CD14-positive monocyte (primary cell): ENCODE results near the gene TMEM132A. TPM values are rescaled to one million over a fixed set of nuclear protein-coding genes. Genes with fewer than 3 reads are reported as not detected.

ENCODE experiments used
- DNase-seq, 3 donors: peaks; one replicate each; pipeline ENCODE4 v3.0.0-alpha.2; 2011 to 2022
- H2AFZ ChIP-seq: 2 replicates; pipeline ENCODE4 v1.6.0; 2012; ENCODE audit warnings: mild to moderate bottlenecking, low read depth, low read length, inconsistent platforms; ENCODE audit not compliant: insufficient read depth, poor library complexity, severe bottlenecking
- H3K27ac ChIP-seq, 2 donors: 1 replicate in 1 of 2; 2 replicates in 1 of 2; pipeline ENCODE4 v1.5.1; 2012 to 2013; ENCODE audit warnings: low read length in 2 of 2, control low read depth in 1 of 2, inconsistent platforms in 1 of 2, low read depth in 1 of 2, mild to moderate bottlenecking in 1 of 2
- H3K27me3 ChIP-seq, 2 donors: one replicate each; pipeline versions ENCODE4 v1.6.0 to v1.6.1; 2011 to 2013; ENCODE audit warnings: low read length in 2 of 2; ENCODE audit not compliant: control insufficient read depth in 2 of 2, insufficient read depth in 2 of 2
- H3K36me3 ChIP-seq, 2 donors: replicated peaks in 1 of 2; 1 replicate in 1 of 2; 2 replicates in 1 of 2; pipeline versions ENCODE4 v1.5.1 to v1.6.1; 2012 to 2013; ENCODE audit warnings: low read length in 2 of 2, control low read depth in 1 of 2, inconsistent platforms in 1 of 2, mild to moderate bottlenecking in 1 of 2; ENCODE audit not compliant: insufficient read depth in 2 of 2, control insufficient read depth in 1 of 2
- H3K4me1 ChIP-seq, 2 donors: 1 replicate in 1 of 2; 2 replicates in 1 of 2; pipeline versions ENCODE4 v1.5.1 to v1.6.1; 2012 to 2013; ENCODE audit warnings: low read length in 2 of 2, control low read depth in 1 of 2, inconsistent platforms in 1 of 2, mild to moderate bottlenecking in 1 of 2, moderate library complexity in 1 of 2; ENCODE audit not compliant: insufficient read depth in 2 of 2, control insufficient read depth in 1 of 2
- H3K4me2 ChIP-seq: replicated peaks from 2 replicates; pipeline ENCODE3; 2012; ENCODE audit warnings: low read length, moderate library complexity, mild to moderate bottlenecking; ENCODE audit not compliant: poor library complexity, severe bottlenecking; ENCODE audit errors: extremely low read depth
- H3K4me3 ChIP-seq, 3 experiments: fragments of 200-600 bp in 1 of 3; sonication (generic) in 1 of 3; replicated peaks in 1 of 3; 1 replicate in 2 of 3; 2 replicates in 1 of 3; pipeline ENCODE4 v1.5.1; 2011 to 2013; ENCODE audit warnings: low read length in 3 of 3, mild to moderate bottlenecking in 3 of 3, control low read depth in 2 of 3, low read depth in 2 of 3, inconsistent platforms in 1 of 3, moderate library complexity in 1 of 3
- H3K79me2 ChIP-seq: 2 replicates; pipeline ENCODE4 v1.6.0; 2012; ENCODE audit warnings: mild to moderate bottlenecking, control low read depth, inconsistent platforms, low read length, moderate library complexity; ENCODE audit not compliant: insufficient read depth
- H3K9ac ChIP-seq: 2 replicates; pipeline ENCODE4 v1.6.0; 2017; ENCODE audit warnings: low read length, mild to moderate bottlenecking; ENCODE audit not compliant: insufficient read depth, poor library complexity, severe bottlenecking
- H3K9me3 ChIP-seq, 2 donors: replicated peaks in 1 of 2; 1 replicate in 1 of 2; 2 replicates in 1 of 2; pipeline versions ENCODE4 v1.5.1 to v1.6.1; 2012 to 2013; ENCODE audit warnings: low read length in 2 of 2, control low read depth in 1 of 2; ENCODE audit not compliant: control insufficient read depth in 1 of 2, insufficient read depth in 1 of 2
- H4K20me1 ChIP-seq: 2 replicates; pipeline ENCODE4 v1.6.0; 2012; ENCODE audit warnings: mild to moderate bottlenecking, low read length, control low read depth, moderate library complexity; ENCODE audit not compliant: insufficient read depth
- H3K27ac Mint-ChIP-seq, 7 donors: one replicate each; pipeline ENCODE4 v1.8.0; 2020; ENCODE audit warnings: mild to moderate bottlenecking in 7 of 7, mixed read lengths in 7 of 7, moderate library complexity in 6 of 7, inconsistent platforms in 2 of 7
- H3K27me3 Mint-ChIP-seq, 3 donors: one replicate each; pipeline ENCODE4 v1.8.0; 2021 to 2022; ENCODE audit warnings: low read depth in 3 of 3, mild to moderate bottlenecking in 3 of 3, mixed read lengths in 3 of 3, moderate library complexity in 3 of 3, inconsistent platforms in 1 of 3
- H3K36me3 Mint-ChIP-seq, 2 donors: one replicate each; pipeline ENCODE4 v1.8.0; 2020; ENCODE audit warnings: mixed read lengths in 2 of 2, inconsistent platforms in 1 of 2, mild to moderate bottlenecking in 1 of 2
- H3K4me1 Mint-ChIP-seq: one replicate; pipeline ENCODE4 v1.8.0; 2020; ENCODE audit warnings: mild to moderate bottlenecking, mixed read lengths
- H3K4me3 Mint-ChIP-seq, 2 donors: one replicate each; pipeline ENCODE4 v1.8.0; 2020; ENCODE audit warnings: mild to moderate bottlenecking in 2 of 2, mixed read lengths in 2 of 2, moderate library complexity in 1 of 2
- H3K9me3 Mint-ChIP-seq, 7 donors: one replicate each; pipeline ENCODE4 v1.8.0; 2020 to 2022; ENCODE audit warnings: mixed read lengths in 7 of 7, mild to moderate bottlenecking in 6 of 7, moderate library complexity in 6 of 7, inconsistent platforms in 2 of 7
- CTCF ChIP-seq: fragments of 200-600 bp; IDR thresholded peaks from one replicate; pipeline ENCODE4 v1.8.0; 2022; ENCODE audit warnings: antibody characterized with exemption, mild to moderate bottlenecking
- WGBS: methylation state at CpG from one replicate; pipeline ENCODE4 v1.1.5; 2013; ENCODE audit warnings: missing lambda C conversion rate; ENCODE audit not compliant: insufficient coverage; 5-methylcytosine and 5-hydroxymethylcytosine counted together
- intact Hi-C, 2 donors: fragments of 100-400 bp; cut with micrococcal nuclease; formaldehyde crosslinking; loops; one replicate each; pipeline versions ENCODE4 v1.15.0 to v1.15.1; 2023
- polyA plus RNA-seq, 3 donors: library from polyadenylated mRNA; depleted of rRNA in 1 of 3; unstranded in 2 of 3; stranded (reverse) in 1 of 3; fragments of 300-500 nt in 2 of 3; fragments of >200 nt in 1 of 3; fragmentation: Illumina TruSeq in 2 of 3; gene quantifications; 1 replicate in 2 of 3; 2 replicates in 1 of 3; pipeline ENCODE4 v1.2.3, GENCODE V29; 2012 to 2021

The TMEM132A gene
- polyA plus RNA-seq, 3 donors: 0.01 to 0.31 (median 0.21) TPM

DNA sequence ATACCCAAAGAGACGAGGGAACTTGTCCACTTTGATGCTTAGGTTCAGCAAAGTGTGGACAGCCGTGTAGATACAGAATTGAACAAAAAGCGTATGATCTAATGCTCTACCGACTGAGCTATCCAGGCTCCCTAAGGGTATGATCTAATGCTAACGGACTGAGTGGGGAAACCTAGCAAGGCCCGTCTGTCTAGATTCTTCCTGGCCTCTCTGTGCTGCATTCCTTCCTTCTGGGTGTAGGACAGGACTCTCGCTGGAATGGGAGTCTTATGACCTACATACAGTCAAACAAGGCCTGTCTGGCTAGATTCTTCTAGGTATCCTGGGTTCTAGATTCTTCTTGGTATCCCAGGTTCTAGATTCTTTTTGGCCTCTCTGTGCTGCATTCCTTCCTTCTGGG is 36.1 kb downstream of the TMEM132A start:
- no peaks in the 10 kb centered on the region for H4K20me1 ChIP-seq
- H3K9me3 Mint-ChIP-seq: peaks cover 0 to 3% (median 0%) of the 10 kb centered on the region in 7 donors
- no peaks in the 10 kb centered on the region for H3K9me3 ChIP-seq
- peaks cover 40 to 56% (median 53%) of the 10 kb centered on the region in 3 donors for H3K27me3 Mint-ChIP-seq
- H3K4me2 ChIP-seq: no peak overlapping the region
- H3K36me3 Mint-ChIP-seq: peaks cover 0 to 10% of the 10 kb centered on the region in 2 donors
- no peak for DNase-seq
- no peaks in the 10 kb centered on the region for H3K36me3 ChIP-seq
- H3K27me3 ChIP-seq: peaks cover 31 to 44% of the 10 kb centered on the region in 2 donors
- H3K4me3 ChIP-seq: no peak overlapping the region
- 95% methylated on average over 7 of the region's 7 CpGs for WGBS
- H3K4me3 Mint-ChIP-seq: peak overlapping the region in 1 of 2 donors; percentile 58
- peaks cover 20% of the 10 kb centered on the region for H3K4me1 Mint-ChIP-seq
- intact Hi-C loops: no loop called here
- no peak overlapping the region for H3K27ac ChIP-seq
- peaks cover 10 to 11% of the 10 kb centered on the region in 2 donors for H3K4me1 ChIP-seq
- H3K27ac Mint-ChIP-seq: no peak overlapping the region
- H2AFZ ChIP-seq: no peak overlapping the region
- TF ChIP-seq CTCF: no peak
- H3K9ac ChIP-seq: no peak overlapping the region
- no peaks in the 10 kb centered on the region for H3K79me2 ChIP-seq

- H2AFZ ChIP-seq: no peak overlapping the region
- peaks cover 0 to 4% of the 10 kb centered on the region in 2 donors for H3K4me1 ChIP-seq
- WGBS: 95% methylated on average over 6 of the region's 6 CpGs
- no peak overlapping the region for H3K9ac ChIP-seq
- H3K9me3 ChIP-seq: peaks cover 7 to 8% of the 10 kb centered on the region in 2 donors
- H3K27me3 ChIP-seq: peaks cover 26 to 37% of the 10 kb centered on the region in 2 donors
- Mint-ChIP-seq H3K4me1 (peaks cover 12% of the 10 kb centered on the region), H3K27ac (no peak overlapping the region), H3K27me3 (peaks cover 26 to 46% (median 36%) of the 10 kb centered on the region in 3 donors), H3K4me3 (no peak overlapping the region), H3K36me3 (no peaks in the 10 kb centered on the region), H3K9me3 (peaks cover 0 to 16% (median 10%) of the 10 kb centered on the region in 7 donors)
- H3K4me2 ChIP-seq: no peak overlapping the region
- TF ChIP-seq CTCF: no peak
- H3K36me3 ChIP-seq: no peaks in the 10 kb centered on the region
- intact Hi-C loops: no loop called here
- no peaks in the 10 kb centered on the region for H4K20me1 ChIP-seq
- H3K79me2 ChIP-seq: no peaks in the 10 kb centered on the region
- no peak overlapping the region for H3K27ac ChIP-seq
- no peak for DNase-seq
- no peak overlapping the region for H3K4me3 ChIP-seq
These were observed 40.5 kb downstream of the TMEM132A start for GRCh38 chr11:60964801-60965200.
